ENCODE data around the gene CPXM1.

The CPXM1 gene

GRCh38 chr20:2800521-2801285, at the start of gene CPXM1:
Gene CPXM1 (minus strand): TSS chr20:2800627. CDS start chr20:2800572, 55 bp downstream.
- Mint-ChIP-seq H3K27ac (peak within 1 kb of the TSS; percentile 21), H3K4me1 (ENCODE audit: low read depth) (peaks cover 17% of the 10 kb centered on the region), H3K9me3 (no peaks in the 10 kb centered on the region), H3K4me3 (peak within 1 kb of the TSS; percentile 82), H3K27me3 (ENCODE audit: low read depth) (peaks cover 58% of the 10 kb centered on the region), H3K36me3 (ENCODE audit: low read depth) (peaks cover 2% of the 10 kb centered on the region)
- DNase-seq (ENCODE audit: low spot score) = no peak

- Mint-ChIP-seq H3K4me1 (ENCODE audit: low read depth) (peaks cover 22% of the 10 kb centered on the region), H3K36me3 (ENCODE audit: low read depth) (peaks cover 10% of the 10 kb centered on the region), H3K27ac (no peak overlapping the region), H3K9me3 (no peaks in the 10 kb centered on the region), H3K4me3 (no peak overlapping the region), H3K27me3 (ENCODE audit: low read depth) (no peaks in the 10 kb centered on the region)
- no peak for DNase-seq (ENCODE audit: low spot score)
Measured at GRCh38 chr20:2849529-2849928, 49.1 kb upstream of the CPXM1 start.

DNA sequence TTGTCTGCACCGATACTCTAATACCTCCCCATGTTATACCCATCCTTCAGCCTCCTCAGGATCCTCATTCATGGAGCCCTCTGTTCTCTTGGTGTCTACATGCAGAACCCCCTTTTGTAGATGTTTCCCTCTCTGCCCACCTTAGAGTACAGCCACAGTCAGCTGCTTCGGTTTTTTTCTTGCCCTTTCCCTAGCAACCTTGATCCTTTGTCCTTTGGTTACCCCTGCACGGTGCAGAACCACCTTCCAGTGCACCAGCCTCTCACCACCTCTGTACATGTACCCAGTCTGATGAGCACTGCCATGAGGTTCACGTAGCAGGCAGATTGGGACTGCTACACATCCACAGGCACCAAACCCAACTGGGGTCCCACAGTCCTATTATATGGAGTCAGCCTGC, 47.4 kb upstream of the CPXM1 start:
- DNase-seq (ENCODE audit: low spot score) = no peak
- H3K9me3 Mint-ChIP-seq = no peaks in the 10 kb centered on the region
- H3K4me1 Mint-ChIP-seq (ENCODE audit: low read depth) = peaks cover 21% of the 10 kb centered on the region
- no peak overlapping the region for H3K4me3 Mint-ChIP-seq
- no peaks in the 10 kb centered on the region for H3K27me3 Mint-ChIP-seq (ENCODE audit: low read depth)
- no peak overlapping the region for H3K27ac Mint-ChIP-seq
- peaks cover 16% of the 10 kb centered on the region for H3K36me3 Mint-ChIP-seq (ENCODE audit: low read depth)

GRCh38 chr20:2846698-2847097, 46.3 kb upstream of the CPXM1 start:
- DNase-seq (ENCODE audit: low spot score) = no peak
- H3K36me3 Mint-ChIP-seq (ENCODE audit: low read depth) = peaks cover 16% of the 10 kb centered on the region
- no peaks in the 10 kb centered on the region for H3K9me3 Mint-ChIP-seq
- peaks cover 10% of the 10 kb centered on the region for H3K4me1 Mint-ChIP-seq (ENCODE audit: low read depth)
- H3K27ac Mint-ChIP-seq = no peak overlapping the region
- no peak overlapping the region for H3K4me3 Mint-ChIP-seq
- no peaks in the 10 kb centered on the region for H3K27me3 Mint-ChIP-seq (ENCODE audit: low read depth)

DNA sequence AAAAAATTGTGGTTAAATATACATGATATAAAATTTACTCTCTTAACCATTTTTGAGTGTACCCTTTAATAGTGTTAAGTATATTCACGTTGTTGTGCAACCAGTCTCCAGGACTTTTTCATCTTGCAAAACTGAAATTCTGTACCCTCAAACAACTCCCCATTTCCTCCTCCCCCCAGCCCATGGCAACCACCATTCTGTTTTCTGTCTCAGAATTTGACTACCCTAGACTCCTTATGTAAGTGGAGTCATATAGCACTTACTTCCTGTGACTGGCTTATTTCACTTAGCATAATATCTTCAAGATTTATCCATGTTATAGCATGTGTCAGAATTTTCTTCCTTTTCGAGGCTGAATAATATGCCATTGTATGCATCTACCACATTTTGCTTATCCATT, 45.2 kb upstream of the CPXM1 start:
- H3K9me3 Mint-ChIP-seq = no peaks in the 10 kb centered on the region
- H3K4me1 Mint-ChIP-seq (ENCODE audit: low read depth) = peaks cover 14% of the 10 kb centered on the region
- H3K4me3 Mint-ChIP-seq = no peak overlapping the region
- H3K27me3 Mint-ChIP-seq (ENCODE audit: low read depth) = no peaks in the 10 kb centered on the region
- no peak overlapping the region for H3K27ac Mint-ChIP-seq
- DNase-seq (ENCODE audit: low spot score) = no peak
- peaks cover 19% of the 10 kb centered on the region for H3K36me3 Mint-ChIP-seq (ENCODE audit: low read depth)

DNA sequence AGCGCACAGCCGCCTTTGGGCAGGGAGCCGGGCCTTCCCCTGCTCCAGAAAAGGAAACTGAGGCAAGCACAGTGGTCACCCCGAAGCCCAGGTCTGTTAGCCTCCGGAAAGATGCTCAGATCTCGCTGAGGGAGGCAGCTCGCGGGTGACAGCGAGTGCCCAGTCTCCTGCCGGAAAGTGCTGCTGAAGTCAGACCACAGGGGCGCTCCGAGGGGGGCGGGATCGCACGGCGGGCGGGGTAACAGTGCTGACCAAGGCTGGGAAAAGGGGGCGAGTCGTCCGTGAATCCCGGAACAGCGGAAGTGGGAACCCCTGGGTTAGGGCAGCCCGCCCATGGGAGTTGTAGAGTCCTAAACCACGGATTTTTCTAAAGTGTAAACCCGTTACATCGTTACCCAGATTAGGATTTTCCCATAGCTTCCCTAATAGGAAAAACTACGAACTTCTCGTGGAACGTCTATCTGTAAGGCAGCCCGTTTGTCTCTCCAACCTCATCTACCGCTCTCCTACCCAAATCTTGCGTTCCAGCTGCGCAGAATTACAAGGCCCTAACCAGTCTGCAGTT, 40.6 kb upstream of the CPXM1 start:
- H3K4me1 Mint-ChIP-seq (ENCODE audit: low read depth) = peaks cover 19% of the 10 kb centered on the region
- peak overlapping the region; percentile 75 for H3K27ac Mint-ChIP-seq
- peak overlapping the region; percentile 88 for H3K4me3 Mint-ChIP-seq
- no peaks in the 10 kb centered on the region for H3K9me3 Mint-ChIP-seq
- peak; percentile 40 for DNase-seq (ENCODE audit: low spot score)
- peaks cover 17% of the 10 kb centered on the region for H3K36me3 Mint-ChIP-seq (ENCODE audit: low read depth)
- H3K27me3 Mint-ChIP-seq (ENCODE audit: low read depth) = no peaks in the 10 kb centered on the region

DNA sequence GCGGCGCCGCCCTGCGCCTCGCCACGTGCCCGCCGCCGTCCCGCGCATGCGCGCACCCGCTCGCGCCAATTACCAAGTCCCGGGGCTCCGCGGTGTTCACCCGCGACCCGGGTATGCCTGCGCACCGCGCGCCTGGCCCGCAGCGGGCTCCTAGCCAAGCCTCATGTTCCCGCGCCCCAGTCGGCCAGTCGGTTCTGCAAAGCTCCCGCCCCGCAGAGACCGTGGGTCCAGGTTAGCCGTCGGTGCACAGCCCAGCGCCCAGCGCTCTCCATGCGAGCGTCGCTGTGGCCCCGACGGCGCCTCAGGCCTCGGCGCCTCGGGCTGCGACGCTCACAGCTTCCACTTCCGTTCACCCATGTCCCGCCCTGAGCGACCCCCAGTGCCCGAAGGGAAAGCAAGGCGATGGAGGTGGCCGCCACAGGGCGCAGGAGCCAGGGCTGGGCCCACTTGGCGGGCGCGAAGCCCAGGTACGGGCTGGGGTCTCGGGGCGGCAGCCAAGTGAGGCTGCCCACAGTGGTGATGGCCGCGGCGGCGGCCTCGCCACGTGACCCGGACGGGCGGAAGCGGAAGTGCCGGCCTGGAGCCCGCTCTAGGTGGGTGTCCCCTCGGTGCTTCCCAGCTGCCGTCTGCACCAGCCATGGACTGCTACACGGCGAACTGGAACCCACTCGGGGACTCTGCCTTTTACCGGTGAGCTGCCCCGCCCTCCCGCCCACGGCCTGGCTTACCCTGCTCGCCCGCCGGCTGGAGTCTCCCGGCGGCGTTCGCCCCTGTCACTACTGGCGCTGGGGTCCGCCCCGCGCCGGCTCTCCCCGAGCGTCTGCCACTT, 39.9 kb upstream of the CPXM1 start, which contains the start of the genes PCED1A and VPS16:
PCED1A (minus strand) TSS at position 518 of the 829 bp plus-strand sequence. CDS start 743 bp downstream, outside the sequence.
VPS16 (plus strand) TSS at position 608 of the 829 bp plus-strand sequence; CDS start at position 638, 30 bp downstream.
- Mint-ChIP-seq H3K4me1 (ENCODE audit: low read depth) (peaks cover 17% of the 10 kb centered on the region), H3K36me3 (ENCODE audit: low read depth) (peaks cover 17% of the 10 kb centered on the region), H3K27me3 (ENCODE audit: low read depth) (no peaks in the 10 kb centered on the region)

GRCh38 chr20:2839732-2840137, 39.3 kb upstream of the CPXM1 start:
- DNase-seq (ENCODE audit: low spot score) = no peak
- H3K27ac Mint-ChIP-seq = peak overlapping the region; percentile 81
- H3K9me3 Mint-ChIP-seq = no peaks in the 10 kb centered on the region
- peaks cover 13% of the 10 kb centered on the region for H3K4me1 Mint-ChIP-seq (ENCODE audit: low read depth)
- H3K4me3 Mint-ChIP-seq = peak overlapping the region; percentile 81
- peaks cover 15% of the 10 kb centered on the region for H3K36me3 Mint-ChIP-seq (ENCODE audit: low read depth)
- H3K27me3 Mint-ChIP-seq (ENCODE audit: low read depth) = no peaks in the 10 kb centered on the region

More for the DNA sequence above, 39.9 kb upstream of the CPXM1 start, which contains the start of the genes PCED1A and VPS16:
- peak within 1 kb of the TSS; percentile 88 for H3K4me3 Mint-ChIP-seq
- no peaks in the 10 kb centered on the region for H3K9me3 Mint-ChIP-seq
- peak; percentile 90 for DNase-seq (ENCODE audit: low spot score)
- peak within 1 kb of the TSS; percentile 86 for H3K27ac Mint-ChIP-seq

GRCh38 chr20:2838847-2839671, 38.6 kb upstream of the CPXM1 start:
- Mint-ChIP-seq H3K4me1 (ENCODE audit: low read depth) (peaks cover 10% of the 10 kb centered on the region), H3K27ac (peak overlapping the region; percentile 81), H3K4me3 (peak overlapping the region; percentile 81), H3K36me3 (ENCODE audit: low read depth) (peaks cover 11% of the 10 kb centered on the region), H3K9me3 (no peaks in the 10 kb centered on the region), H3K27me3 (ENCODE audit: low read depth) (no peaks in the 10 kb centered on the region)
- no peak for DNase-seq (ENCODE audit: low spot score)

DNA sequence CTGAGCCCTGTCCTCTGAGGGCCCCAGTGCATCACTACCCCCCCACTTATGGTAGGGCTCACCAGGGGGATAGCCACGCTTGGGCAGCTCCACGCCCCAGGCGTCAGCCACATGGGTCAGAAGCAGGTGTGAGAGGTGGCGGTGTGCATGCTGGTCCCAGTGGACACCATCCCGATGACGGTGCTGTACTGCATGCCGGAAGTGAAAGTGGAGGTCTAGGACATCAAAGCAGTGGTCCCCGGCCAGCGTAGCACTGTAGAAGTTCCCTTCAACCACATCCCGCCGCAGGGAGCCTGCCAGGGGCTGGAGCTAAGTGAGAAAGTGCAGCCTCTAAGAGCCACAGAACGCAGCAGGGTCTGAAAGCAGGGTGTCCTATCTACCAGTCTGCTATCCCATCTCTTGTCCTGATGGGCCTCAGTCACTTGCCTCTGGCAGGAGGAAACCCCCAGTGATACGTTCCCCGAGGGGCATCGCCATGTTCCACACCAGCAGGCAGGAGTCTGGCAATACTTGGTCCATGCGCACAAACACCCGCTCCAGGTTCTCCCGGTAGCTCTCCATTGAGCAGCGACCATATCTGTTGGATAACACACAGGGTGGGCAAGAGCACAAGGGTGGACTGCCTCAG, 37.9 kb upstream of the CPXM1 start:
- Mint-ChIP-seq H3K36me3 (ENCODE audit: low read depth) (peaks cover 10% of the 10 kb centered on the region), H3K9me3 (no peaks in the 10 kb centered on the region), H3K27ac (no peak overlapping the region), H3K4me1 (ENCODE audit: low read depth) (peaks cover 10% of the 10 kb centered on the region), H3K27me3 (ENCODE audit: low read depth) (no peaks in the 10 kb centered on the region), H3K4me3 (peak overlapping the region; percentile 17)
- no peak for DNase-seq (ENCODE audit: low spot score)

DNA sequence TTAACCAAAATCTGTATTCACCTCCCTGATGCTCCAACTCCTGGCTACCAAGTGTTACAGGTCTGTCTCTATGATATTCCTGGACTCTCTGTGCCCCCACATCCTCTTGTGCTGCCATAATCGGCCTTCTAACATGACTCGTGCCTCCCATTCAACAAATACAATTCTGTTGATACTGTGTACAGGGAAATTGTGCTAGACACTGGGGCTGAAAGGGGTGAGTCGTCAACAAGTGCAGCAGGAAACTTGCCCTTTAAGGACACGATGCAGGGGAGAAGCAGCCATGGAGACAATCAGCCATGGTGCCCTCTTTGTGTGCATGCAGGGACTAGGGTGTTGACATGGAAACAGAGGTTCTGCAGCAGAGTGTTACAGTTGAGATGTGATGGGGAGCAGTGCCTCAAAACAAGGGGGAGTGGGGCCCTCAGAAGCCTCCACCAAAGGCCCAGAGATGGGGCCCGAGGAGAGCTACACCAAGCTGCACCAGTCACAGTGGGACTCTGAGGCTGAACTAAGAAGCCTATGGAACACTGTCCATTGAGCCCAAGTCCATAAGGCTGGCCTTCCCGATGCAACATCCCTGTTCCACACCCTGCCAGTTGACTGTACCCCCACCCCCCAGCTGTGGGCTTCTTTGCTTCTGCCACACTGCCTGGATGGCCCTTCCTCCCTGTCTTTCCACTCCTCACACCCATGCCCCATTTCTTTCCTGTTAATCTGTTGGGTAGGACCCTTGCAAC, 37.0 kb upstream of the CPXM1 start:
- Mint-ChIP-seq H3K4me1 (ENCODE audit: low read depth) (peaks cover 10% of the 10 kb centered on the region), H3K4me3 (no peak overlapping the region), H3K36me3 (ENCODE audit: low read depth) (peaks cover 6% of the 10 kb centered on the region), H3K9me3 (no peaks in the 10 kb centered on the region), H3K27ac (no peak overlapping the region), H3K27me3 (ENCODE audit: low read depth) (no peaks in the 10 kb centered on the region)
- DNase-seq (ENCODE audit: low spot score) = no peak

- H3K4me1 Mint-ChIP-seq (ENCODE audit: low read depth) = peaks cover 7% of the 10 kb centered on the region
- H3K36me3 Mint-ChIP-seq (ENCODE audit: low read depth) = peaks cover 5% of the 10 kb centered on the region
- H3K4me3 Mint-ChIP-seq = no peak overlapping the region
- H3K9me3 Mint-ChIP-seq = no peaks in the 10 kb centered on the region
- DNase-seq (ENCODE audit: low spot score) = no peak
- H3K27me3 Mint-ChIP-seq (ENCODE audit: low read depth) = peaks cover 5% of the 10 kb centered on the region
- H3K27ac Mint-ChIP-seq = no peak overlapping the region
Measured at GRCh38 chr20:2836035-2836434, 35.6 kb upstream of the CPXM1 start.

Measured in T-helper 2 cell treated with Interferon-gamma antibody and Interleukin-4, amounts not matched to agents 5 μg/mL and 100 μg/mL, for 36 hours (primary cell).